Measurements from ENCODE around the gene GPD2.

DNA sequence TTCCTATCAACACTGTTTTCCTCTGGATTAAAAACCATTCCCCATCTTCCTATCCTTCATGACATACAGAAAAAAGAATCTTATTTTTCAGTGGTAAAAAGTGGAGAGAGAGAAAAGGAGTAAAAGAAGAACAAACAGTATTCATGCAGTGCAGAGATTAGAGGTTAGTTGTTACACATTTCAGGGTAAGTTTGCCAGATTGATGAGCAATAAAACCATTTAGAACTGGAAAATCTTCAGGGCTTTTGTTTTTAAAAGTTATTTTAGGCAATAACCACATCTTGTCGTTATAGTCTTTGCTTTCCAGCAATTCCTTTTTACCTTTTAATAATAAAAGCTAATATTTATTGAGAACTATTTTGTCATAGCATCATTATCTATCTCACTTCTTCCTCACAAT is 104.5 kb downstream of the GPD2 start:
- TF ChIP-seq FOXJ3 (CRISPR knock-in tag; IDR thresholded peaks at IDR 0.05; ENCODE audit: borderline replicate concordance) (no peak), ATF7-NPFF (CRISPR knock-in tag; IDR thresholded peaks at IDR 0.05; ENCODE audit: low read depth) (no peak), STAG1 (CRISPR knock-in tag; IDR thresholded peaks at IDR 0.05) (no peak), DNMT1 (CRISPR knock-in tag; IDR thresholded peaks at IDR 0.05) (no peak), MIER2 (CRISPR knock-in tag; IDR thresholded peaks at IDR 0.05) (no peak), YY1 (IDR thresholded peaks at IDR 0.05; ENCODE audit: insufficient read depth, insufficient replicate concordance, low read depth, low read length) (no peak)
- TF ChIP-seq, protein P1, sequence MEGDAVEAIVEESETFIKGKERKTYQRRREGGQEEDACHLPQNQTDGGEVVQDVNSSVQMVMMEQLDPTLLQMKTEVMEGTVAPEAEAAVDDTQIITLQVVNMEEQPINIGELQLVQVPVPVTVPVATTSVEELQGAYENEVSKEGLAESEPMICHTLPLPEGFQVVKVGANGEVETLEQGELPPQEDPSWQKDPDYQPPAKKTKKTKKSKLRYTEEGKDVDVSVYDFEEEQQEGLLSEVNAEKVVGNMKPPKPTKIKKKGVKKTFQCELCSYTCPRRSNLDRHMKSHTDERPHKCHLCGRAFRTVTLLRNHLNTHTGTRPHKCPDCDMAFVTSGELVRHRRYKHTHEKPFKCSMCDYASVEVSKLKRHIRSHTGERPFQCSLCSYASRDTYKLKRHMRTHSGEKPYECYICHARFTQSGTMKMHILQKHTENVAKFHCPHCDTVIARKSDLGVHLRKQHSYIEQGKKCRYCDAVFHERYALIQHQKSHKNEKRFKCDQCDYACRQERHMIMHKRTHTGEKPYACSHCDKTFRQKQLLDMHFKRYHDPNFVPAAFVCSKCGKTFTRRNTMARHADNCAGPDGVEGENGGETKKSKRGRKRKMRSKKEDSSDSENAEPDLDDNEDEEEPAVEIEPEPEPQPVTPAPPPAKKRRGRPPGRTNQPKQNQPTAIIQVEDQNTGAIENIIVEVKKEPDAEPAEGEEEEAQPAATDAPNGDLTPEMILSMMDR (CRISPR knock-in tag; IDR thresholded peaks at IDR 0.05) = no peak
- TF ChIP-seq, protein P2, sequence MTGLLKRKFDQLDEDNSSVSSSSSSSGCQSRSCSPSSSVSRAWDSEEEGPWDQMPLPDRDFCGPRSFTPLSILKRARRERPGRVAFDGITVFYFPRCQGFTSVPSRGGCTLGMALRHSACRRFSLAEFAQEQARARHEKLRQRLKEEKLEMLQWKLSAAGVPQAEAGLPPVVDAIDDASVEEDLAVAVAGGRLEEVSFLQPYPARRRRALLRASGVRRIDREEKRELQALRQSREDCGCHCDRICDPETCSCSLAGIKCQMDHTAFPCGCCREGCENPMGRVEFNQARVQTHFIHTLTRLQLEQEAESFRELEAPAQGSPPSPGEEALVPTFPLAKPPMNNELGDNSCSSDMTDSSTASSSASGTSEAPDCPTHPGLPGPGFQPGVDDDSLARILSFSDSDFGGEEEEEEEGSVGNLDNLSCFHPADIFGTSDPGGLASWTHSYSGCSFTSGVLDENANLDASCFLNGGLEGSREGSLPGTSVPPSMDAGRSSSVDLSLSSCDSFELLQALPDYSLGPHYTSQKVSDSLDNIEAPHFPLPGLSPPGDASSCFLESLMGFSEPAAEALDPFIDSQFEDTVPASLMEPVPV (CRISPR knock-in tag; IDR thresholded peaks at IDR 0.05) = no peak
